AG09309 (cell line): Measurements from ENCODE around the gene BTNL8.

Source experiments
- DNase-seq: peaks from one replicate; pipeline ENCODE4 v3.0.0-alpha.2; 2010; ENCODE audit warnings: low read depth
- H3K4me3 ChIP-seq: 2 replicates; pipeline ENCODE4 v1.5.1; 2011; ENCODE audit warnings: mild to moderate bottlenecking, low read depth, low read length, moderate library complexity; ENCODE audit not compliant: control insufficient read depth
- CTCF ChIP-seq: IDR thresholded peaks from 2 replicates; pipeline ENCODE4 v1.5.1; 2011; ENCODE audit warnings: mild to moderate bottlenecking, low read depth, low read length, inconsistent platforms; ENCODE audit not compliant: insufficient read depth, control insufficient read depth; ENCODE audit errors: missing control alignments

BTNL8 gene

GRCh38 chr5:180898621-180899246 lies at the start of gene BTNL8:
BTNL8 (plus strand) TSS chr5:180899159; CDS start chr5:180899311, 152 bp downstream.
- TF ChIP-seq CTCF, result no peak
- DNase-seq, result no peak
- no peak within 1 kb of the TSS for H3K4me3 ChIP-seq

- TF ChIP-seq CTCF, result no peak
- no peak for DNase-seq
- H3K4me3 ChIP-seq, result no peak overlapping the region
These were observed 49.1 kb upstream of the BTNL8 start for GRCh38 chr5:180849827-180850226.

- H3K4me3 ChIP-seq, result no peak overlapping the region
- no peak for DNase-seq
- no peak for TF ChIP-seq CTCF
These were observed 48.4 kb upstream of the BTNL8 start for GRCh38 chr5:180850434-180851078.

GRCh38 chr5:180852495-180852894 lies 46.5 kb upstream of the BTNL8 start:
- H3K4me3 ChIP-seq, result no peak overlapping the region
- no peak for TF ChIP-seq CTCF

GRCh38 chr5:180853121-180853847 lies 45.7 kb upstream of the BTNL8 start:
- TF ChIP-seq CTCF, result no peak
- H3K4me3 ChIP-seq, result no peak overlapping the region
- no peak for DNase-seq

More at GRCh38 chr5:180852495-180852894, 46.5 kb upstream of the BTNL8 start:
- DNase-seq, result no peak

- no peak for TF ChIP-seq CTCF
- no peak for DNase-seq
These were observed 45.1 kb upstream of the BTNL8 start for GRCh38 chr5:180853848-180854176.

More at GRCh38 chr5:180853848-180854176, 45.1 kb upstream of the BTNL8 start:
- no peak overlapping the region for H3K4me3 ChIP-seq
